ENCODE data around the gene SEC16A. TPM values are rescaled to one million over a fixed set of nuclear protein-coding genes. Genes with fewer than 3 reads are reported as not detected.

Gene SEC16A
- total and polyA plus RNA-seq, 2 donors (not counting 3 experiments of a cell fraction or from before 2014, with no cell fraction given): 34.5 to 80.6 TPM

GRCh38 chr9:136511144-136511669 is 28.4 kb upstream of the SEC16A start:
- FAIRE-seq (no peak), DNase-seq (ENCODE audit: low read depth, low spot score) (no peak)
- no peaks in the 10 kb centered on the region for H4K20me1 ChIP-seq (replicated peaks; ENCODE audit: control insufficient read depth, extremely low read depth, insufficient read depth, low read length)
- ChIA-PET CTCF (interaction anchor here (1.0 to 1.3 kb wide), 2 partner anchors 30 to 114 kb away, joined by 3 to 5 read pairs; no protein-coding TSS in a partner anchor), POLR2A (no interaction called here)
- H3K4me3 ChIP-seq (replicated peaks in 1 of 3; ENCODE audit: insufficient read depth in 1 of 3, low read depth in 1 of 3, low read length in 3 of 3): no peak overlapping the region
- peaks cover 19% of the 10 kb centered on the region for H3K4me1 ChIP-seq (ENCODE audit: control insufficient read depth, extremely low read depth, insufficient read depth, low read length)
- H3K27me3 ChIP-seq (ENCODE audit: control insufficient read depth in 2 of 2, insufficient read depth in 2 of 2, low read length in 2 of 2): no peaks in the 10 kb centered on the region
- H3K9ac ChIP-seq (replicated peaks; ENCODE audit: extremely low read depth, insufficient read depth, low read length): peak overlapping the region; percentile 83
- H3K36me3 ChIP-seq (ENCODE audit: control insufficient read depth in 2 of 2, extremely low read depth in 1 of 2, insufficient read depth in 2 of 2, low read length in 2 of 2): peaks cover 25 to 81% of the 10 kb centered on the region in 2 experiments
- no peaks in the 10 kb centered on the region for H3K9me1 ChIP-seq (replicated peaks; ENCODE audit: control insufficient read depth, extremely low read depth, insufficient read depth, low read length)
- dilution Hi-C loops (cut with MboI; ENCODE audit: extremely low pct_ligation_motif_present, low sequenced_read_pairs): no loop called here
- TF ChIP-seq FOS (IDR thresholded peaks at IDR 0.05; ENCODE audit: borderline replicate concordance, insufficient read depth, low read length) (no peak), CTCF (IDR thresholded peaks at IDR 0.05; ENCODE audit: extremely low read depth in 1 of 2, insufficient read depth in 1 of 2, low read depth in 1 of 2, low read length in 2 of 2) (no peak), MYC (IDR thresholded peaks at IDR 0.05; ENCODE audit: low read depth, low read length) (no peak), MAX (IDR thresholded peaks at IDR 0.05; ENCODE audit: insufficient read depth, insufficient read length) (no peak), EZH2 (IDR thresholded peaks at IDR 0.05; ENCODE audit: borderline replicate concordance, low read depth, low read length, severe bottlenecking) (no peak), POLR2AphosphoS5 (IDR thresholded peaks at IDR 0.05; ENCODE audit: insufficient read depth, low read depth, low read length) (no peak), JUN (IDR thresholded peaks at IDR 0.05; ENCODE audit: borderline replicate concordance, insufficient read depth, insufficient read length, low read depth) (no peak), POLR2A (IDR thresholded peaks at IDR 0.05; ENCODE audit: low read depth, low read length) (no peak), GATA2 (IDR thresholded peaks at IDR 0.05; ENCODE audit: insufficient read depth, insufficient read length, low read depth, low read length) (no peak)
- peak overlapping the region; percentile 99 for H3K27ac ChIP-seq (ENCODE audit: insufficient read depth, low read depth, low read length)
- H3K9me3 ChIP-seq (replicated peaks; ENCODE audit: control insufficient read depth, insufficient read depth, low read length): no peaks in the 10 kb centered on the region
- intact Hi-C loops (cut with micrococcal nuclease): loop anchor here (1.0 kb wide), 2 partner anchors 103 to 119 kb away; no protein-coding TSS in a partner anchor
- H3K4me2 ChIP-seq (ENCODE audit: insufficient read depth, low read length): peak overlapping the region; percentile 3
- no peak overlapping the region for H2AFZ ChIP-seq (ENCODE audit: low read depth, low read length)
- H3K79me2 ChIP-seq (ENCODE audit: control insufficient read depth, insufficient read depth, low read length): peaks cover 18% of the 10 kb centered on the region
- BruUV-seq (replicated peaks): TSS peak; percentile 1

Measured in endothelial cell of umbilical vein (primary cell).